Hepatocyte (in vitro differentiated cells): ENCODE data around the gene ACAD8.

Experiments
- CTCF ChIP-seq: fragments of 200-600 bp; sonication (generic); IDR thresholded peaks from 2 replicates; pipeline ENCODE4 v1.5.1; 2016; ENCODE audit warnings: antibody characterized with exemption, mild to moderate bottlenecking; ENCODE audit not compliant: poor library complexity
- EZH2 ChIP-seq: fragments of 200-600 bp; sonication (generic); IDR thresholded peaks from 2 replicates; pipeline ENCODE4 v1.6.1; 2016; ENCODE audit warnings: antibody characterized with exemption, mild to moderate bottlenecking, borderline replicate concordance
- EZH2phosphoT487 ChIP-seq: fragments of 200-600 bp; sonication (generic); IDR thresholded peaks from one replicate; pipeline ENCODE4 v1.6.1; 2018; ENCODE audit warnings: antibody characterized with exemption, mild to moderate bottlenecking, low read depth, moderate library complexity; ENCODE audit not compliant: unreplicated experiment, severe bottlenecking

GRCh38 chr11:134292661-134293060 is 39.3 kb downstream of the ACAD8 start:
- TF ChIP-seq CTCF (no peak), EZH2phosphoT487 (no peak), EZH2 (no peak)
